Keratinocyte (primary cell): ENCODE measurements around the gene TENT4B. TPM values are rescaled to one million over a fixed set of nuclear protein-coding genes. Genes with fewer than 3 reads are reported as not detected.

Experiments
- DNase-seq: peaks from one replicate; pipeline ENCODE4 v3.0.0-alpha.2; 2011; ENCODE audit warnings: low read depth, missing footprints, low spot score
- FAIRE-seq: peaks from 2 replicates; lab custom pipeline; 2011; peaks lifted over from hg19 to GRCh38; lab: Jason Lieb, UNC
- H2AFZ ChIP-seq: 2 replicates; pipeline ENCODE4 v1.6.0; 2012; ENCODE audit warnings: low read length, control low read depth, inconsistent platforms; ENCODE audit not compliant: control insufficient read depth
- H3K27ac ChIP-seq: 2 replicates; pipeline ENCODE4 v1.5.1; 2011; ENCODE audit warnings: low read length; ENCODE audit not compliant: control insufficient read depth, insufficient read depth
- H3K27me3 ChIP-seq: 3 replicates; pipeline ENCODE4 v1.6.0; 2011; ENCODE audit warnings: low read length; ENCODE audit not compliant: control insufficient read depth, insufficient read depth; ENCODE audit errors: extremely low read depth
- H3K36me3 ChIP-seq, 2 experiments: 2 replicates in 1 of 2; 3 replicates in 1 of 2; pipeline ENCODE4 v1.5.1; 2011; ENCODE audit warnings: low read length in 2 of 2, mild to moderate bottlenecking in 1 of 2; ENCODE audit not compliant: control insufficient read depth in 2 of 2, insufficient read depth in 2 of 2; ENCODE audit errors: extremely low read depth in 1 of 2
- H3K4me1 ChIP-seq: 3 replicates; pipeline ENCODE4 v1.5.1; 2011; ENCODE audit warnings: low read length; ENCODE audit not compliant: control insufficient read depth, insufficient read depth; ENCODE audit errors: extremely low read depth
- H3K4me2 ChIP-seq: 3 replicates; pipeline ENCODE4 v1.6.0; 2011; ENCODE audit warnings: low read depth, low read length; ENCODE audit not compliant: control insufficient read depth, insufficient read depth; ENCODE audit errors: extremely low read depth
- H3K4me3 ChIP-seq, 3 experiments: fragments of 200-600 bp in 1 of 3; sonication (generic) in 1 of 3; 2 replicates in 2 of 3; 3 replicates in 1 of 3; pipeline ENCODE4 v1.5.1; 2011 to 2016; ENCODE audit warnings: low read length in 3 of 3, mild to moderate bottlenecking in 3 of 3, control low read depth in 2 of 3, inconsistent platforms in 1 of 3, low read depth in 1 of 3, mixed read lengths in 1 of 3, mixed run types in 1 of 3, moderate library complexity in 1 of 3; ENCODE audit not compliant: control insufficient read depth in 2 of 3, insufficient read depth in 2 of 3; ENCODE audit errors: extremely low read depth in 1 of 3
- H3K79me2 ChIP-seq: 2 replicates; pipeline ENCODE4 v1.6.0; 2012; ENCODE audit warnings: low read length; ENCODE audit not compliant: control insufficient read depth, insufficient read depth
- H3K9ac ChIP-seq: 3 replicates; pipeline ENCODE4 v1.6.0; 2011; ENCODE audit warnings: low read length; ENCODE audit not compliant: control insufficient read depth, insufficient read depth; ENCODE audit errors: extremely low read depth
- H3K9me1 ChIP-seq: 3 replicates; pipeline ENCODE4 v1.6.0; 2011; ENCODE audit warnings: low read length; ENCODE audit not compliant: control insufficient read depth, insufficient read depth; ENCODE audit errors: extremely low read depth
- H3K9me3 ChIP-seq: 2 replicates; pipeline ENCODE4 v1.5.1; 2012; ENCODE audit warnings: low read depth, low read length; ENCODE audit not compliant: control insufficient read depth
- H4K20me1 ChIP-seq: 3 replicates; pipeline ENCODE4 v1.6.0; 2011; ENCODE audit warnings: low read length; ENCODE audit not compliant: control insufficient read depth, insufficient read depth; ENCODE audit errors: extremely low read depth
- CTCF ChIP-seq, 3 experiments: IDR thresholded peaks in 1 of 3; conservative IDR thresholded peaks in 1 of 3; optimal IDR thresholded peaks in 1 of 3; 2 replicates in 2 of 3; 3 replicates in 1 of 3; pipeline versions ENCODE3 to v1.5.1; 2011; ENCODE audit warnings: low read length in 3 of 3, mild to moderate bottlenecking in 3 of 3, moderate library complexity in 2 of 3, control low read depth in 1 of 3, inconsistent platforms in 1 of 3; ENCODE audit not compliant: insufficient read depth in 2 of 3; ENCODE audit errors: extremely low read depth in 1 of 3
- EZH2 ChIP-seq: IDR thresholded peaks from one replicate; pipeline ENCODE4 v1.6.1; 2012; ENCODE audit warnings: inconsistent platforms, mild to moderate bottlenecking, low read length, moderate library complexity
- dilution Hi-C: fragments of 300-500 bp; cut with MboI; formaldehyde crosslinking; loops from one replicate; pipeline ENCODE4 v1.7.0; 2020; ENCODE audit warnings: low sequenced_read_pairs; ENCODE audit not compliant: extremely low pct_ligation_motif_present
- polyA plus RNA-seq, 5 experiments: library from polyadenylated mRNA; depleted of rRNA in 3 of 5; stranded (reverse) in 3 of 5; stranded (forward) in 1 of 5; unstranded in 1 of 5; fragments of >200 nt; gene quantifications; 1 replicate in 1 of 5; 2 replicates in 3 of 5; 3 replicates in 1 of 5; pipeline versions ENCODE4 v1.2.1 to v1.2.3, GENCODE V29; 2011 to 2012; ENCODE audit warnings: missing spikeins in 2 of 5, low read depth in 1 of 5, low replicate concordance in 1 of 5

The TENT4B gene
- polyA plus RNA-seq, 1 donor (not counting 4 experiments of a cell fraction or from before 2014, with no cell fraction given), result 14.8 TPM

GRCh38 chr16:50153596-50154419 is 702 bp downstream of the TENT4B start:
- TF ChIP-seq EZH2, result no peak
- no peak for TF ChIP-seq CTCF (optimal IDR thresholded peaks at IDR 0.05 in 1 of 3, IDR thresholded peaks at IDR 0.05 in 1 of 3, conservative IDR thresholded peaks at IDR 0.05 in 1 of 3; ENCODE audit: extremely low read depth in 1 of 3, insufficient read depth in 2 of 3, low read length in 3 of 3)
- no peaks in the 10 kb centered on the region for H3K36me3 ChIP-seq
- DNase-seq (no peak), FAIRE-seq (no peak)
- no peaks in the 10 kb centered on the region for H3K27me3 ChIP-seq
- H3K4me3 ChIP-seq, result peak overlapping the region; percentile 78 to 95 (median 90)
- H3K9me3 ChIP-seq, result no peaks in the 10 kb centered on the region
- dilution Hi-C loops, result no loop called here
- peak overlapping the region; percentile 82 for H3K9ac ChIP-seq
- H3K27ac ChIP-seq, result peak overlapping the region; percentile 65
- H3K4me2 ChIP-seq, result peak overlapping the region; percentile 99
- peaks cover 21% of the 10 kb centered on the region for H4K20me1 ChIP-seq
- peaks cover 17% of the 10 kb centered on the region for H3K4me1 ChIP-seq
- no peaks in the 10 kb centered on the region for H3K9me1 ChIP-seq
- peaks cover 53% of the 10 kb centered on the region for H3K79me2 ChIP-seq
- H2AFZ ChIP-seq, result no peak overlapping the region

- peak overlapping the region; percentile 99 for H3K4me2 ChIP-seq
- peaks cover 17% of the 10 kb centered on the region for H3K4me1 ChIP-seq
- no peaks in the 10 kb centered on the region for H3K27me3 ChIP-seq
- dilution Hi-C loops, result no loop called here
- no peak for FAIRE-seq
- no peaks in the 10 kb centered on the region for H3K9me1 ChIP-seq
- peak overlapping the region; percentile 65 for H3K27ac ChIP-seq
- peaks cover 60% of the 10 kb centered on the region for H3K79me2 ChIP-seq
- peak overlapping the region; percentile 78 to 95 (median 90) for H3K4me3 ChIP-seq
- DNase-seq, result no peak
- H3K9ac ChIP-seq, result peak overlapping the region; percentile 82
- peaks cover 21% of the 10 kb centered on the region for H4K20me1 ChIP-seq
- no peak overlapping the region for H2AFZ ChIP-seq
- H3K36me3 ChIP-seq, result no peaks in the 10 kb centered on the region
- no peaks in the 10 kb centered on the region for H3K9me3 ChIP-seq
- TF ChIP-seq CTCF (optimal IDR thresholded peaks at IDR 0.05 in 1 of 3, IDR thresholded peaks at IDR 0.05 in 1 of 3, conservative IDR thresholded peaks at IDR 0.05 in 1 of 3; ENCODE audit: extremely low read depth in 1 of 3, insufficient read depth in 2 of 3, low read length in 3 of 3) (no peak), EZH2 (no peak)
Measured at GRCh38 chr16:50154420-50154950, 1.4 kb downstream of the TENT4B start.
